Peyer's patch (tissue), 4 donors: Measurements from ENCODE around the gene TRIM47. TPM values are rescaled to one million over a fixed set of nuclear protein-coding genes. Genes with fewer than 3 reads are reported as not detected.

Source experiments
- DNase-seq, 3 donors: peaks; one replicate each; pipeline ENCODE4 v3.0.0-alpha.2; 2017 to 2019
- H3K27ac ChIP-seq, 4 donors: fragments of 200-600 bp; sonication (generic); one replicate each; pipeline ENCODE4 v1.5.1; 2016 to 2019
- H3K27me3 ChIP-seq, 2 donors: fragments of 200-600 bp; sonication (generic); one replicate each; pipeline ENCODE4 v1.5.1; 2019
- H3K36me3 ChIP-seq, 3 donors: fragments of 200-600 bp; sonication (generic); one replicate each; pipeline ENCODE4 v1.5.1; 2016 to 2019
- H3K4me1 ChIP-seq, 4 donors: fragments of 200-600 bp; sonication (generic); one replicate each; pipeline ENCODE4 v1.5.1; 2016 to 2019
- H3K4me3 ChIP-seq, 4 donors: fragments of 200-600 bp; sonication (generic); 1 replicate in 3 of 4; 2 replicates in 1 of 4; pipeline ENCODE4 v1.5.1; 2016 to 2019; ENCODE audit warnings: mild to moderate bottlenecking in 1 of 4
- H3K9me3 ChIP-seq, 4 donors: fragments of 200-600 bp; sonication (generic); one replicate each; pipeline ENCODE4 v1.5.1; 2016 to 2019; ENCODE audit warnings: mild to moderate bottlenecking in 1 of 4
- POLR2A ChIP-seq, 2 donors: fragments of 450-650 bp; IDR thresholded peaks; one replicate each; pipeline ENCODE4 v1.5.1; 2017; ENCODE audit warnings: antibody characterized with exemption in 2 of 2, mild to moderate bottlenecking in 2 of 2, moderate library complexity in 2 of 2
- total RNA-seq, 4 donors: library from RNA; depleted of rRNA; stranded (reverse); fragments of >200 nt; gene quantifications; one replicate each; pipeline ENCODE4 v1.1.0, GENCODE V29; 2016
- TF ChIP-seq, protein P1 (sequence below), 6 experiments: fragments of 450-650 bp in 4 of 6; fragments of 200-600 bp in 2 of 6; sonication (generic) in 1 of 6; IDR thresholded peaks; one replicate each; pipeline ENCODE4 v1.5.1; 2017 to 2019; ENCODE audit warnings: antibody characterized with exemption in 6 of 6, mild to moderate bottlenecking in 3 of 6, moderate library complexity in 1 of 6

Gene TRIM47
- total RNA-seq, 4 donors from 2014 or later = 16.5 to 61.4 (median 45.7) TPM

DNA sequence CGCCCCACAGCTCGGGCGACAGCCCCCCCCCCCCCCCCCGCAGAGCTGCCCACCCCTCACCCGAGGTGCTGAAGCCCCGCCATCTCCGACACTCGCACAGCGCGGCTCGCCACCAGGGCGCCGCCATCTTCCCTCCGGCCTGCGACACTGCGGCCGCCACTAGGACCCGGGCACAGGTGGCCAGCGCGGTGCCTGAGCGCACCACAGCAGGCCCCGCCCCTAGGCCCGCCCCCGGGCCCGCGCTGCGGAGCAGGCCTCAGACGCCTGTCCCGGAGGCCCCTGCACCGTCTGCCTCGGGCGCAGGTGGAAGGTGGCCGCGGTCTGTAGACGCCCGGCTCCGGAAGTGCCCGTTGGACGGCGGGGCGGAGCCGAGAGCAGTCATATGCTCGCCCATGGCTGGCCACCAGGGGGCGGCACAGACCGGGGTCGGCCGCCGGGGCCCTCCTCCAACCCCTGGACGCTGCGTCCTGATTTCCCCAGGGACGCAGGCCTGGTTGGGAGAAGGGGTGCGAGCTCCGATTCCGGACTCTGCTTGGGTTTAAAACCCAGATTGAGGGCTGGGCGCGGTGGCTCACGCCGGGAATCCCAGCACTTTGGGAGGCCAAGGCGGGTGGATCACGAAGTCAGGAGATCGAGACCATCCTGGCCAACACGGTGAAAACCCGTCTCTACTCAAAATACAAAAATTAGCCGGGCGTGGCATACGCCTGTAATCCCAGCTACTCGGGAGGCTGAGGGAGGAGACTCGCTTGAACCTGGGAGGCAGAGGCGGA, 26.6 kb upstream of the TRIM47 start, which contains the start of gene MRPL38:
TSS of gene MRPL38 (minus strand) at position 136 of the 773 bp plus-strand sequence. CDS start at position 127, 9 bp downstream.
- peak within 1 kb of the TSS; percentile 79 to 93 (median 89) for H3K27ac ChIP-seq
- H3K4me3 ChIP-seq = peak within 1 kb of the TSS; percentile 70 to 93 (median 89)
- no peaks in the 10 kb centered on the region for H3K27me3 ChIP-seq
- peaks cover 0 to 33% (median 0%) of the 10 kb centered on the region in 3 donors for H3K36me3 ChIP-seq
- TF ChIP-seq POLR2A (IDR thresholded peaks at IDR 0.05) = peak in 1 of 2 donors; percentile 76
- TF ChIP-seq, protein P1, sequence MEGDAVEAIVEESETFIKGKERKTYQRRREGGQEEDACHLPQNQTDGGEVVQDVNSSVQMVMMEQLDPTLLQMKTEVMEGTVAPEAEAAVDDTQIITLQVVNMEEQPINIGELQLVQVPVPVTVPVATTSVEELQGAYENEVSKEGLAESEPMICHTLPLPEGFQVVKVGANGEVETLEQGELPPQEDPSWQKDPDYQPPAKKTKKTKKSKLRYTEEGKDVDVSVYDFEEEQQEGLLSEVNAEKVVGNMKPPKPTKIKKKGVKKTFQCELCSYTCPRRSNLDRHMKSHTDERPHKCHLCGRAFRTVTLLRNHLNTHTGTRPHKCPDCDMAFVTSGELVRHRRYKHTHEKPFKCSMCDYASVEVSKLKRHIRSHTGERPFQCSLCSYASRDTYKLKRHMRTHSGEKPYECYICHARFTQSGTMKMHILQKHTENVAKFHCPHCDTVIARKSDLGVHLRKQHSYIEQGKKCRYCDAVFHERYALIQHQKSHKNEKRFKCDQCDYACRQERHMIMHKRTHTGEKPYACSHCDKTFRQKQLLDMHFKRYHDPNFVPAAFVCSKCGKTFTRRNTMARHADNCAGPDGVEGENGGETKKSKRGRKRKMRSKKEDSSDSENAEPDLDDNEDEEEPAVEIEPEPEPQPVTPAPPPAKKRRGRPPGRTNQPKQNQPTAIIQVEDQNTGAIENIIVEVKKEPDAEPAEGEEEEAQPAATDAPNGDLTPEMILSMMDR (IDR thresholded peaks at IDR 0.05) = peak; percentile 98 to 100 (median 99)
- DNase-seq = peak; percentile 96 to 98 (median 97)
- no peaks in the 10 kb centered on the region for H3K9me3 ChIP-seq
- H3K4me1 ChIP-seq = peaks cover 0 to 16% (median 8%) of the 10 kb centered on the region in 4 donors

DNA sequence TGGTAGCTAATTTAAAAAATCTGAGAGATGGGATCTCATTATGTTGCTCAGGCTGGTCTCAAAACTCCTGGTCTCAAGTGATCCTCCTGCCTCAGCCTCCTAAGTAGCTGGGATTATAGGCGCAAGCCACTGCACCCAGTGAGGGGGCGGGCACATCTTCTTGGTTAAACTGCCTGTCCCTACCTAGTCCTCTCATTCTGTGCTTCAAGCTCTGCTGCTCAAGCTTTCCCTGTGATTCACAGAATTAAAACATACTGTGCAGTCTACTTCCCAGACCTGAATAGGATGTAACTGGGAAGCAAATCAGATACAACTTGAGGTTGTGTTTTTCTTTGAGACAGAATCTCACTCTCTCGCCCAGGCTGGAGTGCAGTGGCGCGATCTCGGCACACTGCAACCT, 24.0 kb upstream of the TRIM47 start:
- DNase-seq = no peak
- H3K4me3 ChIP-seq = no peak overlapping the region
- H3K9me3 ChIP-seq = no peaks in the 10 kb centered on the region
- no peak overlapping the region for H3K27ac ChIP-seq
- TF ChIP-seq, protein P1 (IDR thresholded peaks at IDR 0.05) = no peak
- no peak for TF ChIP-seq POLR2A (IDR thresholded peaks at IDR 0.05)
- no peaks in the 10 kb centered on the region for H3K27me3 ChIP-seq
- H3K4me1 ChIP-seq = peaks cover 0 to 18% (median 8%) of the 10 kb centered on the region in 4 donors
- peaks cover 0 to 55% (median 0%) of the 10 kb centered on the region in 3 donors for H3K36me3 ChIP-seq

DNA sequence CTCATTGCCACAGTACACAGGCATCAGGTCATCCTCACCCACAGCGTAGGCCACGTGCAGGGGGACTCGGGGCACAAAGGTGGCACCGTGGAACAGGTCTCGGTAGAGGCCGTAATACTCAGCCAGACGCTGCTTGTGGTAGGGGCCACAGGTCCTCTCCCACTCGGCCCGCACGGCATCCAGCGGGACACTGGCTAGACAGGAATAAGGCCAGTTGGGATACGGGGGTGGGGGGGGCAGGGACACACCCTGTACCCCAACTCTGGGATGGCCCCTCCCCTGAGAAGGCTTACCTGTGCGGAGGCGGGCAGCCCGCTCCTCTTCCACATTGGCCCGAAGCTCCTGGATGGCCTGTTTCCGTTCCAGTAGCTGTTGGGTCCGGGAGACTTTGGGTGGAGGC, 23.3 kb upstream of the TRIM47 start:
- peak in 1 of 3 donors; percentile 41 for DNase-seq
- Histone ChIP-seq H3K27me3 (no peaks in the 10 kb centered on the region), H3K27ac (no peak overlapping the region), H3K36me3 (peaks cover 0 to 55% (median 0%) of the 10 kb centered on the region in 3 donors), H3K4me3 (no peak overlapping the region), H3K4me1 (peaks cover 2 to 22% (median 10%) of the 10 kb centered on the region in 4 donors), H3K9me3 (no peaks in the 10 kb centered on the region)
- no peak for TF ChIP-seq POLR2A (IDR thresholded peaks at IDR 0.05)
- TF ChIP-seq, protein P1 (IDR thresholded peaks at IDR 0.05) = no peak

GRCh38 chr17:75900691-75901533, 22.5 kb upstream of the TRIM47 start:
- H3K9me3 ChIP-seq = no peaks in the 10 kb centered on the region
- DNase-seq = no peak

More at GRCh38 chr17:75900691-75901533, 22.5 kb upstream of the TRIM47 start:
- TF ChIP-seq, protein P1 (IDR thresholded peaks at IDR 0.05) = no peak
- TF ChIP-seq POLR2A (IDR thresholded peaks at IDR 0.05) = no peak
- Histone ChIP-seq H3K27me3 (no peaks in the 10 kb centered on the region), H3K36me3 (peaks cover 0 to 55% (median 0%) of the 10 kb centered on the region in 3 donors), H3K27ac (no peak overlapping the region), H3K4me3 (no peak overlapping the region), H3K4me1 (peaks cover 2 to 23% (median 10%) of the 10 kb centered on the region in 4 donors)
